Measurements from ENCODE around the gene TRIM15. TPM values are rescaled to one million over a fixed set of nuclear protein-coding genes. Genes with fewer than 3 reads are reported as not detected.
"Not testable (repeated sequence)": the region's sequence is repeated elsewhere in the genome, so short reads cannot be mapped to it uniquely, and the experiment has no call there.

Gene TRIM15
- polyA plus RNA-seq (2013, experiment 1 of 2; ENCODE audit: insufficient read length): not detected
- not detected for polyA plus RNA-seq (2013, experiment 2 of 2; ENCODE audit: insufficient read length)

GRCh38 chr6:30163090-30163917 lies at the start of gene TRIM15:
TRIM15 (plus strand) TSS chr6:30163546; CDS start chr6:30163685, 139 bp downstream.
- no peak for DNase-seq

- no peak for DNase-seq
These were observed 49.5 kb upstream of the TRIM15 start for GRCh38 chr6:30113841-30114240.

- no peak for DNase-seq
These were observed 46.6 kb upstream of the TRIM15 start for GRCh38 chr6:30116724-30117123.

- DNase-seq: not testable (repeated sequence)
These were observed 44.7 kb upstream of the TRIM15 start for GRCh38 chr6:30118691-30119090.

- DNase-seq: no peak
These were observed 41.6 kb upstream of the TRIM15 start for GRCh38 chr6:30121446-30122366.

GRCh38 chr6:30122515-30122914 lies 40.8 kb upstream of the TRIM15 start:
- DNase-seq: no peak

GRCh38 chr6:30127238-30128093 lies 35.9 kb upstream of the TRIM15 start:
- no peak for DNase-seq

- DNase-seq: no peak
These were observed 33.8 kb upstream of the TRIM15 start for GRCh38 chr6:30129265-30130178.

- DNase-seq: no peak
These were observed 33.1 kb upstream of the TRIM15 start for GRCh38 chr6:30130179-30130679.

- peak; percentile 80 for DNase-seq
These were observed 32.2 kb upstream of the TRIM15 start for GRCh38 chr6:30130887-30131862.

GRCh38 chr6:30131947-30132497 lies 31.3 kb upstream of the TRIM15 start:
- no peak for DNase-seq

GRCh38 chr6:30135147-30135546 lies 28.2 kb upstream of the TRIM15 start:
- DNase-seq: no peak

- no peak for DNase-seq
These were observed 27.6 kb upstream of the TRIM15 start, which contains the start of gene TRIM40 for GRCh38 chr6:30135757-30136156. TRIM40 (plus strand) TSS chr6:30136140; CDS start chr6:30137037, 897 bp downstream.

GRCh38 chr6:30136570-30137286 lies 26.6 kb upstream of the TRIM15 start:
- DNase-seq: no peak

GRCh38 chr6:30140240-30140639 lies 23.1 kb upstream of the TRIM15 start:
- DNase-seq: not testable (repeated sequence)

GRCh38 chr6:30142665-30143064 lies 20.7 kb upstream of the TRIM15 start:
- DNase-seq: no peak

GRCh38 chr6:30143780-30144179 lies 19.6 kb upstream of the TRIM15 start:
- no peak for DNase-seq

- no peak for DNase-seq
These were observed 18.5 kb upstream of the TRIM15 start for GRCh38 chr6:30144811-30145210.

Data from fibroblast of skin of abdomen (primary cell).